ENCODE data around the gene OR2AE1. TPM values are rescaled to one million over a fixed set of nuclear protein-coding genes. Genes with fewer than 3 reads are reported as not detected.
"Not testable (repeated sequence)": the region's sequence is repeated elsewhere in the genome, so short reads cannot be mapped to it uniquely, and the experiment has no call there.

Gene OR2AE1
- total and polyA plus RNA-seq, 2 experiments from 2014 or later, result not detected

- Histone ChIP-seq H3K79me2 (no peaks in the 10 kb centered on the region), H3K9me2 (replicated peaks; ENCODE audit: insufficient read depth) (no peaks in the 10 kb centered on the region), H3K27me3 (no peaks in the 10 kb centered on the region), H3K4me2 (no peak overlapping the region), H2AFZ (no peak overlapping the region), H4K20me1 (ENCODE audit: insufficient read depth, poor library complexity, severe bottlenecking) (no peaks in the 10 kb centered on the region), H3K4me1 (ENCODE audit: insufficient read depth) (no peaks in the 10 kb centered on the region), H3K4me3 (no peak overlapping the region), H3K9me3 (ENCODE audit: low read depth) (no peaks in the 10 kb centered on the region), H3K27ac (no peak overlapping the region), H3K36me3 (replicated peaks; ENCODE audit: insufficient read depth, low read depth) (no peaks in the 10 kb centered on the region)
- 89% methylated on average over 5 of the region's 5 CpGs for WGBS (ENCODE audit: low lambda C conversion rate, missing lambda C conversion rate)
- DNase-seq (ENCODE audit: low spot score), result no peak
- TF ChIP-seq EZH2 (IDR thresholded peaks at IDR 0.05; ENCODE audit: borderline replicate concordance), result no peak
- no peak for TF ChIP-seq EZH2phosphoT487 (IDR thresholded peaks at IDR 0.05; ENCODE audit: low read depth, severe bottlenecking, unreplicated experiment)
- no peak for TF ChIP-seq CTCF (IDR thresholded peaks at IDR 0.05; ENCODE audit: poor library complexity)
Observed at GRCh38 chr7:99893280-99893679, 16.4 kb upstream of the OR2AE1 start.

GRCh38 chr7:99890348-99890747 is 13.5 kb upstream of the OR2AE1 start:
- H3K4me1 ChIP-seq (ENCODE audit: insufficient read depth); H3K4me2 ChIP-seq; H3K9me3 ChIP-seq (ENCODE audit: low read depth); H2AFZ ChIP-seq; H3K36me3 ChIP-seq (replicated peaks; ENCODE audit: insufficient read depth, low read depth); H3K9me2 ChIP-seq (replicated peaks; ENCODE audit: insufficient read depth); H4K20me1 ChIP-seq (ENCODE audit: insufficient read depth, poor library complexity, severe bottlenecking); H3K79me2 ChIP-seq; H3K27me3 ChIP-seq; DNase-seq (ENCODE audit: low spot score); H3K4me3 ChIP-seq; H3K27ac ChIP-seq: not testable (repeated sequence)
- 97% methylated on average over 2 of the region's 2 CpGs for WGBS (ENCODE audit: low lambda C conversion rate, missing lambda C conversion rate)

GRCh38 chr7:99888366-99888765 is 11.5 kb upstream of the OR2AE1 start:
- not testable (repeated sequence) for H3K36me3 ChIP-seq (replicated peaks; ENCODE audit: insufficient read depth, low read depth); H4K20me1 ChIP-seq (ENCODE audit: insufficient read depth, poor library complexity, severe bottlenecking); H3K4me1 ChIP-seq (ENCODE audit: insufficient read depth); H3K4me2 ChIP-seq; H3K9me2 ChIP-seq (replicated peaks; ENCODE audit: insufficient read depth); H3K27ac ChIP-seq; H3K27me3 ChIP-seq; H2AFZ ChIP-seq; H3K79me2 ChIP-seq; DNase-seq (ENCODE audit: low spot score); H3K4me3 ChIP-seq; H3K9me3 ChIP-seq (ENCODE audit: low read depth)
- WGBS (ENCODE audit: low lambda C conversion rate, missing lambda C conversion rate), result 91% methylated on average over 9 of the region's 29 CpGs

GRCh38 chr7:99881370-99881769 is 4.5 kb upstream of the OR2AE1 start:
- DNase-seq (ENCODE audit: low spot score), result no peak
- Histone ChIP-seq H3K4me1 (ENCODE audit: insufficient read depth) (no peaks in the 10 kb centered on the region), H3K27me3 (no peaks in the 10 kb centered on the region), H3K27ac (no peak overlapping the region), H3K9me3 (ENCODE audit: low read depth) (no peaks in the 10 kb centered on the region), H3K36me3 (replicated peaks; ENCODE audit: insufficient read depth, low read depth) (no peaks in the 10 kb centered on the region), H2AFZ (no peak overlapping the region), H4K20me1 (ENCODE audit: insufficient read depth, poor library complexity, severe bottlenecking) (no peaks in the 10 kb centered on the region), H3K9me2 (replicated peaks; ENCODE audit: insufficient read depth) (no peaks in the 10 kb centered on the region), H3K4me3 (no peak overlapping the region), H3K4me2 (no peak overlapping the region), H3K79me2 (no peaks in the 10 kb centered on the region)
- TF ChIP-seq CTCF (IDR thresholded peaks at IDR 0.05; ENCODE audit: poor library complexity) (no peak), EZH2 (IDR thresholded peaks at IDR 0.05; ENCODE audit: borderline replicate concordance) (no peak), EZH2phosphoT487 (IDR thresholded peaks at IDR 0.05; ENCODE audit: low read depth, severe bottlenecking, unreplicated experiment) (no peak)
- 85% methylated on average over 4 of the region's 4 CpGs for WGBS (ENCODE audit: low lambda C conversion rate, missing lambda C conversion rate)

GRCh38 chr7:99876491-99876890 is 342 bp downstream of the OR2AE1 start:
- Histone ChIP-seq H3K4me3 (no peak overlapping the region), H3K9me2 (replicated peaks; ENCODE audit: insufficient read depth) (no peaks in the 10 kb centered on the region), H3K27ac (no peak overlapping the region), H2AFZ (no peak overlapping the region), H3K27me3 (no peaks in the 10 kb centered on the region), H3K9me3 (ENCODE audit: low read depth) (no peaks in the 10 kb centered on the region), H3K36me3 (replicated peaks; ENCODE audit: insufficient read depth, low read depth) (no peaks in the 10 kb centered on the region), H3K79me2 (no peaks in the 10 kb centered on the region), H3K4me1 (ENCODE audit: insufficient read depth) (no peaks in the 10 kb centered on the region), H4K20me1 (ENCODE audit: insufficient read depth, poor library complexity, severe bottlenecking) (no peaks in the 10 kb centered on the region), H3K4me2 (no peak overlapping the region)
- no peak for DNase-seq (ENCODE audit: low spot score)
- WGBS (ENCODE audit: low lambda C conversion rate, missing lambda C conversion rate), result 90% methylated on average over 5 of the region's 5 CpGs
- TF ChIP-seq EZH2phosphoT487 (IDR thresholded peaks at IDR 0.05; ENCODE audit: low read depth, severe bottlenecking, unreplicated experiment) (no peak), CTCF (IDR thresholded peaks at IDR 0.05; ENCODE audit: poor library complexity) (no peak), EZH2 (IDR thresholded peaks at IDR 0.05; ENCODE audit: borderline replicate concordance) (no peak)
